HCT116 (cell line): ENCODE data around the gene DPP6. TPM values are rescaled to one million over a fixed set of nuclear protein-coding genes. Genes with fewer than 3 reads are reported as not detected.

Experiments used
- ATAC-seq: fragments of 200-7000 bp; cut with Tn5 transposase; 2 replicates; pipeline ENCODE4 v1.9.1; 2020; ENCODE audit warnings: mild to moderate bottlenecking, moderate library complexity
- BruUV-seq: library from RNA; stranded (reverse); fragments of 400-500 nt; replicated peaks from 2 replicates; lab custom pipeline; 2021; lab: Mats Ljungman, UMichigan
- CTCF ChIA-PET: fragments of 300-600 bp; sonication (Branson Sonifier 250); formaldehyde crosslinking; loops from one replicate; lab custom pipeline; 2021; ENCODE audit warnings: antibody characterized with exemption; lab: Charles Lee
- POLR2A ChIA-PET: fragments of 300-600, 350-600 bp; sonication (Branson Sonifier 250); formaldehyde crosslinking; loops from one replicate; lab custom pipeline; 2021; ENCODE audit warnings: antibody characterized with exemption; lab: Charles Lee
- RAD21 ChIA-PET, 2 experiments: fragments of 300-600 bp; sonication (Branson Sonifier 250); formaldehyde crosslinking; loops; one replicate each; lab custom pipeline; 2023; ENCODE audit warnings: low total read pairs in 2 of 2; ENCODE audit not compliant: uncharacterized antibody in 2 of 2, unreplicated experiment in 2 of 2, low non-redundant PET in 1 of 2; lab: Charles Lee
- DNase-seq: peaks from one replicate; pipeline ENCODE4 v3.0.0-alpha.2; 2010; ENCODE audit warnings: low read depth, low spot score
- H2AFZ ChIP-seq: fragments of 200-600 bp; shearing (Covaris generic), sonication (generic); 2 replicates; pipeline ENCODE4 v1.6.1; 2017; ENCODE audit warnings: low read depth, mixed run types, mixed read lengths, antibody characterized with exemption, low read length; ENCODE audit not compliant: poor library complexity, severe bottlenecking
- H3K27ac ChIP-seq: 2 replicates; pipeline ENCODE4 v1.5.1; 2012; ENCODE audit warnings: low read depth, low read length
- H3K27me3 ChIP-seq: fragments of 200-600 bp; sonication (generic); 2 replicates; pipeline ENCODE4 v1.6.1; 2016; ENCODE audit warnings: mixed run types, low read length, mixed read lengths; ENCODE audit not compliant: insufficient read depth
- H3K36me3 ChIP-seq, 2 experiments: fragments of 200-500 bp in 1 of 2; fragments of 200-600 bp in 1 of 2; sonication (Bioruptor generic) in 1 of 2; sonication (generic) in 1 of 2; 2 replicates each; pipeline versions ENCODE4 v1.5.1 to v1.6.1; 2014 to 2016; ENCODE audit warnings: low read length in 2 of 2, inconsistent platforms in 1 of 2, mixed read lengths in 1 of 2, mixed run types in 1 of 2; ENCODE audit not compliant: insufficient read depth in 2 of 2, control insufficient read depth in 1 of 2
- H3K4me1 ChIP-seq, 2 experiments: fragments of 200-600 bp in 1 of 2; sonication (generic) in 1 of 2; 2 replicates each; pipeline versions ENCODE4 v1.5.1 to v1.6.1; 2012 to 2017; ENCODE audit warnings: low read length in 2 of 2, inconsistent platforms in 1 of 2, mild to moderate bottlenecking in 1 of 2, mixed read lengths in 1 of 2, mixed run types in 1 of 2, moderate library complexity in 1 of 2; ENCODE audit not compliant: insufficient read depth in 2 of 2, control insufficient read depth in 1 of 2
- H3K4me2 ChIP-seq: fragments of 200-600 bp; sonication (generic); 2 replicates; pipeline ENCODE4 v1.6.1; 2017; ENCODE audit warnings: mixed run types, low read length, mixed read lengths
- H3K4me3 ChIP-seq, 2 experiments: fragments of 200-600 bp in 1 of 2; sonication (generic) in 1 of 2; replicated peaks in 1 of 2; 2 replicates each; pipeline ENCODE4 v1.5.1; 2011 to 2016; ENCODE audit warnings: low read length in 2 of 2, control low read depth in 1 of 2, low read depth in 1 of 2, mild to moderate bottlenecking in 1 of 2, mixed read lengths in 1 of 2, mixed run types in 1 of 2
- H3K79me2 ChIP-seq: fragments of 200-600 bp; sonication (generic); 2 replicates; pipeline ENCODE4 v1.6.1; 2017; ENCODE audit warnings: mild to moderate bottlenecking, mixed run types, low read length, moderate library complexity, mixed read lengths; ENCODE audit not compliant: insufficient read depth
- H3K9ac ChIP-seq: fragments of 200-600 bp; sonication (generic); 2 replicates; pipeline ENCODE4 v1.6.1; 2016; ENCODE audit warnings: low read length, mixed read lengths
- H3K9me2 ChIP-seq: fragments of 200-600 bp; sonication (generic), shearing (Covaris generic); 2 replicates; pipeline ENCODE4 v1.6.1; 2017; ENCODE audit warnings: mixed run types, mild to moderate bottlenecking, moderate library complexity; ENCODE audit not compliant: insufficient read depth
- H3K9me3 ChIP-seq, 2 experiments: fragments of 200-500 bp in 1 of 2; fragments of 200-600 bp in 1 of 2; sonication (Bioruptor generic) in 1 of 2; sonication (generic) in 1 of 2; 2 replicates each; pipeline ENCODE4 v1.6.1; 2014 to 2017; ENCODE audit warnings: low read length in 2 of 2, mixed read lengths in 2 of 2, inconsistent platforms in 1 of 2, low read depth in 1 of 2, mild to moderate bottlenecking in 1 of 2, mixed run types in 1 of 2, moderate library complexity in 1 of 2; ENCODE audit not compliant: control insufficient read depth in 1 of 2, insufficient read depth in 1 of 2
- H4K20me1 ChIP-seq: fragments of 200-600 bp; sonication (generic), shearing (Covaris generic); 2 replicates; pipeline ENCODE4 v1.6.1; 2017; ENCODE audit warnings: mixed run types, mild to moderate bottlenecking, moderate library complexity; ENCODE audit not compliant: insufficient read depth
- ATF3 ChIP-seq: IDR thresholded peaks from 2 replicates; pipeline ENCODE4 v1.6.1; 2012
- CBX3 ChIP-seq: IDR thresholded peaks from 2 replicates; pipeline ENCODE4 v1.6.1; 2012; ENCODE audit warnings: low read depth
- CTCF ChIP-seq, 3 experiments: fragments of 200-600 bp in 1 of 3; sonication (generic) in 1 of 3; IDR thresholded peaks in 2 of 3; conservative IDR thresholded peaks in 1 of 3; 2 replicates each; pipeline ENCODE4 v1.5.1; 2012 to 2017; ENCODE audit warnings: low read depth in 2 of 3, low read length in 2 of 3, antibody characterized with exemption in 1 of 3, borderline replicate concordance in 1 of 3, control low read depth in 1 of 3, mild to moderate bottlenecking in 1 of 3, mixed read lengths in 1 of 3, mixed run types in 1 of 3, moderate library complexity in 1 of 3; ENCODE audit not compliant: insufficient read depth in 1 of 3
- ELF1 ChIP-seq: IDR thresholded peaks from 2 replicates; pipeline ENCODE4 v1.6.1; 2012; ENCODE audit warnings: low read depth, borderline replicate concordance
- EZH2 ChIP-seq: fragments of 200-600 bp; sonication (generic); IDR thresholded peaks from 2 replicates; pipeline ENCODE4 v1.6.1; 2017; ENCODE audit warnings: antibody characterized with exemption, mixed run types
- EZH2phosphoT487 ChIP-seq: fragments of 200-600 bp; IDR thresholded peaks from 2 replicates; pipeline ENCODE4 v1.6.1; 2018; ENCODE audit warnings: antibody characterized with exemption, borderline replicate concordance
- FOSL1 ChIP-seq: IDR thresholded peaks from 2 replicates; pipeline ENCODE4 v1.6.1; 2012; ENCODE audit warnings: low read depth
- JUND ChIP-seq: IDR thresholded peaks from 2 replicates; pipeline ENCODE4 v1.6.1; 2012
- MAX ChIP-seq: IDR thresholded peaks from 2 replicates; pipeline ENCODE4 v1.6.1; 2012
- POLR2AphosphoS5 ChIP-seq: IDR thresholded peaks from 2 replicates; pipeline ENCODE4 v1.6.1; 2011; ENCODE audit warnings: mild to moderate bottlenecking, low read depth, low read length, moderate library complexity
- SIN3A ChIP-seq: IDR thresholded peaks from 2 replicates; pipeline ENCODE4 v1.6.1; 2012; ENCODE audit warnings: low read depth
- YY1 ChIP-seq: IDR thresholded peaks from 2 replicates; pipeline ENCODE4 v1.6.1; 2011; ENCODE audit warnings: low read length, low read depth, moderate library complexity, mild to moderate bottlenecking; ENCODE audit not compliant: insufficient replicate concordance; ENCODE audit errors: extremely low read depth
- ZBTB33 ChIP-seq: IDR thresholded peaks from 2 replicates; pipeline ENCODE4 v1.6.1; 2011; ENCODE audit warnings: mild to moderate bottlenecking, low read length, moderate library complexity; ENCODE audit not compliant: insufficient replicate concordance; ENCODE audit errors: extremely low read depth
- ZNF274 ChIP-seq: fragments of 200-500 bp; sonication (Bioruptor generic); IDR thresholded peaks from 2 replicates; pipeline ENCODE4 v1.6.1; 2014; ENCODE audit warnings: mild to moderate bottlenecking, low read depth, low read length, inconsistent platforms
- intact Hi-C: fragments of 100-400 bp; cut with micrococcal nuclease; formaldehyde crosslinking; loops from 2 replicates; pipeline ENCODE4 v1.10.0; 2022
- total RNA-seq: library from RNA; stranded (reverse); gene quantifications from one replicate; pipeline ENCODE4 v1.2.1, GENCODE V29; 2021; ENCODE audit not compliant: unreplicated experiment

The DPP6 gene
- total RNA-seq, 1 experiment from 2014 or later = not detected

GRCh38 chr7:154685564-154685901, 633.3 kb downstream of the DPP6 start:
- intact Hi-C loops = no loop called here
- no peaks in the 10 kb centered on the region for H3K9me3 ChIP-seq
- RAD21 ChIA-PET = no interaction called here
- ATAC-seq = no peak
- H3K27me3 ChIP-seq = no peaks in the 10 kb centered on the region
- H4K20me1 ChIP-seq = no peaks in the 10 kb centered on the region
- BruUV-seq = no TSS peak
- no peak overlapping the region for H2AFZ ChIP-seq
- CTCF ChIA-PET = no interaction called here
- H3K9me2 ChIP-seq = no peaks in the 10 kb centered on the region
- H3K4me2 ChIP-seq = no peak overlapping the region
- POLR2A ChIA-PET = no interaction called here
- H3K9ac ChIP-seq = no peak overlapping the region
- no peaks in the 10 kb centered on the region for H3K36me3 ChIP-seq
- H3K79me2 ChIP-seq = no peaks in the 10 kb centered on the region
- no peak overlapping the region for H3K4me3 ChIP-seq
- no peak for TF ChIP-seq SIN3A
- no peak for TF ChIP-seq YY1
- no peak for TF ChIP-seq EZH2phosphoT487
- no peak for TF ChIP-seq EZH2
- no peak for DNase-seq
- no peaks in the 10 kb centered on the region for H3K4me1 ChIP-seq
- no peak overlapping the region for H3K27ac ChIP-seq

- BruUV-seq = no TSS peak
- intact Hi-C loops = no loop called here
- H3K9me2 ChIP-seq = no peaks in the 10 kb centered on the region
These were observed 634.1 kb downstream of the DPP6 start for GRCh38 chr7:154686305-154686704.

More at GRCh38 chr7:154686305-154686704, 634.1 kb downstream of the DPP6 start:
- CTCF ChIA-PET = no interaction called here
- POLR2A ChIA-PET = no interaction called here
- H4K20me1 ChIP-seq = no peaks in the 10 kb centered on the region
- DNase-seq (no peak), ATAC-seq (no peak)
- H3K4me3 ChIP-seq = no peak overlapping the region
- H3K4me1 ChIP-seq = no peaks in the 10 kb centered on the region
- no peak overlapping the region for H2AFZ ChIP-seq
- H3K9me3 ChIP-seq = no peaks in the 10 kb centered on the region
- TF ChIP-seq MAX = no peak
- TF ChIP-seq ATF3 = no peak
- no peak for TF ChIP-seq EZH2phosphoT487
- TF ChIP-seq ZBTB33 = no peak
- no peak for TF ChIP-seq CTCF (IDR thresholded peaks at IDR 0.05 in 2 of 3, conservative IDR thresholded peaks at IDR 0.05 in 1 of 3; ENCODE audit: borderline replicate concordance in 1 of 3, insufficient read depth in 1 of 3, low read depth in 2 of 3, low read length in 2 of 3)
- no peak for TF ChIP-seq ZNF274
- no peak for TF ChIP-seq CBX3
- TF ChIP-seq POLR2AphosphoS5 = no peak
- TF ChIP-seq ELF1 = no peak
- TF ChIP-seq FOSL1 = no peak
- TF ChIP-seq JUND = no peak
- no peak overlapping the region for H3K27ac ChIP-seq
- no peaks in the 10 kb centered on the region for H3K27me3 ChIP-seq
- no peaks in the 10 kb centered on the region for H3K79me2 ChIP-seq
- no peaks in the 10 kb centered on the region for H3K36me3 ChIP-seq
- no peak overlapping the region for H3K9ac ChIP-seq
- RAD21 ChIA-PET = no interaction called here
- no peak overlapping the region for H3K4me2 ChIP-seq
